HL-60 (cell line): ENCODE data around the gene MUC21.

ENCODE experiments used
- DNase-seq, 2 experiments: peaks; one replicate each; pipeline ENCODE4 v3.0.0-alpha.2; 2010 to 2020; ENCODE audit warnings: low read depth in 1 of 2, low spot score in 1 of 2
- H3K27ac ChIP-seq: fragments of 250-450 bp; sonication (Bioruptor Pico); replicated peaks from 2 replicates; pipeline ENCODE4 v1.5.1; 2020; ENCODE audit warnings: mild to moderate bottlenecking, moderate library complexity
- H3K27me3 ChIP-seq: fragments of 250-450 bp; sonication (Bioruptor Pico); 2 replicates; pipeline ENCODE4 v1.5.1; 2021; ENCODE audit warnings: mild to moderate bottlenecking, moderate library complexity; ENCODE audit not compliant: insufficient read depth, poor library complexity, severe bottlenecking
- H3K4me3 ChIP-seq: replicated peaks from 2 replicates; pipeline ENCODE4 v1.5.1; 2011; ENCODE audit warnings: mild to moderate bottlenecking, control low read depth, low read length; ENCODE audit not compliant: insufficient read depth
- GABPA ChIP-seq: IDR thresholded peaks from 2 replicates; pipeline ENCODE4 v1.6.1; 2012; ENCODE audit warnings: low read depth
- POLR2AphosphoS5 ChIP-seq: IDR thresholded peaks from 2 replicates; pipeline ENCODE4 v1.6.1; 2012; ENCODE audit warnings: low read depth
- SPI1 ChIP-seq: IDR thresholded peaks from 2 replicates; pipeline ENCODE4 v1.6.1; 2012; ENCODE audit warnings: low read depth, mild to moderate bottlenecking, borderline replicate concordance
- TF ChIP-seq, protein P1 (sequence below): IDR thresholded peaks from 2 replicates; pipeline ENCODE4 v1.6.1; 2012; ENCODE audit warnings: low read depth; ENCODE audit not compliant: insufficient replicate concordance
- TF ChIP-seq, protein P2 (sequence below): IDR thresholded peaks from one replicate; pipeline ENCODE4 v1.5.1; 2011; ENCODE audit warnings: low read length, control low read depth, inconsistent platforms; ENCODE audit not compliant: insufficient read depth

Gene MUC21

DNA sequence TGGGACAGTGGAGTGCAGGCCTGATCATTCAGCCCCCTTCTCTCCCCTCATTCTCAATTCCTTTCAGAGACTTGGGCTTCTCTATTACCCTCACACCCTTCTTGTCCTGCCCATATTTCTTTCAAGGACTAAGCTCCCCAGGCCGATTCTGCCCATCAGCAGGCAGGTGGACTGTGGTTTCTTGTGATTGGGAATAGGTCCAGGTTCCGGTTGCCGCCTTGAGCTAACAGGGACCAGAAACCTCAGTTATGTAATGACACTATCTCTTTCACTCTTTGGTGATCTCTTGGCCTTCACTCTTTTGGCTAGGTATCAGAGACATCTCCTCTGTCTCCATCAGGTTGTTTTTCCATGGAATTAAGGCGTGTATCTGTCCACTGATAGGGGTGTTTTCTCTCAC, 36.3 kb upstream of the MUC21 start:
- Histone ChIP-seq H3K4me3 (no peak overlapping the region), H3K27me3 (peaks cover 30% of the 10 kb centered on the region), H3K27ac (no peak overlapping the region)
- no peak for TF ChIP-seq POLR2AphosphoS5
- TF ChIP-seq, protein P1, sequence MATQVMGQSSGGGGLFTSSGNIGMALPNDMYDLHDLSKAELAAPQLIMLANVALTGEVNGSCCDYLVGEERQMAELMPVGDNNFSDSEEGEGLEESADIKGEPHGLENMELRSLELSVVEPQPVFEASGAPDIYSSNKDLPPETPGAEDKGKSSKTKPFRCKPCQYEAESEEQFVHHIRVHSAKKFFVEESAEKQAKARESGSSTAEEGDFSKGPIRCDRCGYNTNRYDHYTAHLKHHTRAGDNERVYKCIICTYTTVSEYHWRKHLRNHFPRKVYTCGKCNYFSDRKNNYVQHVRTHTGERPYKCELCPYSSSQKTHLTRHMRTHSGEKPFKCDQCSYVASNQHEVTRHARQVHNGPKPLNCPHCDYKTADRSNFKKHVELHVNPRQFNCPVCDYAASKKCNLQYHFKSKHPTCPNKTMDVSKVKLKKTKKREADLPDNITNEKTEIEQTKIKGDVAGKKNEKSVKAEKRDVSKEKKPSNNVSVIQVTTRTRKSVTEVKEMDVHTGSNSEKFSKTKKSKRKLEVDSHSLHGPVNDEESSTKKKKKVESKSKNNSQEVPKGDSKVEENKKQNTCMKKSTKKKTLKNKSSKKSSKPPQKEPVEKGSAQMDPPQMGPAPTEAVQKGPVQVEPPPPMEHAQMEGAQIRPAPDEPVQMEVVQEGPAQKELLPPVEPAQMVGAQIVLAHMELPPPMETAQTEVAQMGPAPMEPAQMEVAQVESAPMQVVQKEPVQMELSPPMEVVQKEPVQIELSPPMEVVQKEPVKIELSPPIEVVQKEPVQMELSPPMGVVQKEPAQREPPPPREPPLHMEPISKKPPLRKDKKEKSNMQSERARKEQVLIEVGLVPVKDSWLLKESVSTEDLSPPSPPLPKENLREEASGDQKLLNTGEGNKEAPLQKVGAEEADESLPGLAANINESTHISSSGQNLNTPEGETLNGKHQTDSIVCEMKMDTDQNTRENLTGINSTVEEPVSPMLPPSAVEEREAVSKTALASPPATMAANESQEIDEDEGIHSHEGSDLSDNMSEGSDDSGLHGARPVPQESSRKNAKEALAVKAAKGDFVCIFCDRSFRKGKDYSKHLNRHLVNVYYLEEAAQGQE: no peak
- TF ChIP-seq GABPA: no peak
- TF ChIP-seq SPI1: no peak
- TF ChIP-seq, protein P2, sequence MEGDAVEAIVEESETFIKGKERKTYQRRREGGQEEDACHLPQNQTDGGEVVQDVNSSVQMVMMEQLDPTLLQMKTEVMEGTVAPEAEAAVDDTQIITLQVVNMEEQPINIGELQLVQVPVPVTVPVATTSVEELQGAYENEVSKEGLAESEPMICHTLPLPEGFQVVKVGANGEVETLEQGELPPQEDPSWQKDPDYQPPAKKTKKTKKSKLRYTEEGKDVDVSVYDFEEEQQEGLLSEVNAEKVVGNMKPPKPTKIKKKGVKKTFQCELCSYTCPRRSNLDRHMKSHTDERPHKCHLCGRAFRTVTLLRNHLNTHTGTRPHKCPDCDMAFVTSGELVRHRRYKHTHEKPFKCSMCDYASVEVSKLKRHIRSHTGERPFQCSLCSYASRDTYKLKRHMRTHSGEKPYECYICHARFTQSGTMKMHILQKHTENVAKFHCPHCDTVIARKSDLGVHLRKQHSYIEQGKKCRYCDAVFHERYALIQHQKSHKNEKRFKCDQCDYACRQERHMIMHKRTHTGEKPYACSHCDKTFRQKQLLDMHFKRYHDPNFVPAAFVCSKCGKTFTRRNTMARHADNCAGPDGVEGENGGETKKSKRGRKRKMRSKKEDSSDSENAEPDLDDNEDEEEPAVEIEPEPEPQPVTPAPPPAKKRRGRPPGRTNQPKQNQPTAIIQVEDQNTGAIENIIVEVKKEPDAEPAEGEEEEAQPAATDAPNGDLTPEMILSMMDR: no peak
- no peak for DNase-seq

DNA sequence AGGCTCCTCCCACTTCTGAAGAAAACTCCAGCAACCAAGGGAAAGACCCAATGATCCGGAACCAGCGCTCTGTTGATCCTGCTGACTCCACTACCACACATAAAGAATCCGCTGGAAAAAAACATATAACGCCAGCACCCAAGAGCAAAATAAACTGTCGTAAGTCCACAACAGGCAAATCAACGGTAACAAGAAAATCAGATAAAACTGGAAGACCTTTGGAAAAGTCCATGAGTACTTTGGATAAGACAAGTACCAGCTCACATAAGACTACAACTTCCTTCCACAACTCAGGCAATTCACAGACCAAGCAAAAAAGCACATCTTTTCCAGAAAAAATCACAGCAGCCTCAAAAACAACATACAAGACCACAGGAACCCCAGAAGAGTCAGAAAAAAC, 34.7 kb upstream of the MUC21 start:
- H3K27me3 ChIP-seq: peaks cover 35% of the 10 kb centered on the region

DNA sequence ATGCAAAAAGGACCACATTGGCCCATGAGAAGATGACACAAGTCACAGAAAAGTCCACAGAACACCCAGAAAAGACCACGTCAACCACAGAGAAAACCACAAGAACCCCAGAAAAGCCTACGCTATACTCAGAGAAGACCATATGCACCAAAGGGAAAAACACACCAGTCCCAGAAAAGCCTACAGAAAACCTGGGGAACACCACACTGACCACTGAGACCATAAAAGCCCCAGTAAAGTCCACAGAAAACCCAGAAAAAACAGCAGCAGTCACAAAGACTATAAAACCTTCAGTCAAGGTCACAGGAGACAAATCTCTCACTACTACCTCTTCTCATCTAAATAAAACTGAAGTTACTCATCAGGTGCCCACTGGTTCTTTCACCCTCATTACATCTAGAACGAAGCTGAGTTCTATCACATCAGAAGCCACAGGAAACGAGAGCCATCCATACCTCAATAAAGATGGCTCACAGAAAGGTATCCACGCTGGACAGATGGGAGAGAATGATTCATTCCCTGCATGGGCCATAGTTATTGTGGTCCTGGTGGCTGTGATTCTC, 31.5 kb upstream of the MUC21 start:
- Histone ChIP-seq H3K4me3 (no peak overlapping the region), H3K27me3 (peaks cover 50% of the 10 kb centered on the region), H3K27ac (no peak overlapping the region)
- TF ChIP-seq GABPA (no peak), SPI1 (no peak), POLR2AphosphoS5 (no peak)
- TF ChIP-seq, protein P2: no peak
- TF ChIP-seq, protein P1: no peak
- no peak for DNase-seq

More for the DNA sequence above, 34.7 kb upstream of the MUC21 start:
- no peak for TF ChIP-seq GABPA
- no peak for TF ChIP-seq POLR2AphosphoS5
- TF ChIP-seq, protein P1: no peak
- no peak for TF ChIP-seq SPI1
- TF ChIP-seq, protein P2: no peak
- Histone ChIP-seq H3K4me3 (no peak overlapping the region), H3K27ac (no peak overlapping the region)
- no peak for DNase-seq
